GM21367 (cell line): Measurements from ENCODE around the gene CAGE1.
A peak's percentile ranks its signal among the peaks of the same experiment; 100 is the strongest.

Experiments
- ATAC-seq: cut with Tn5 transposase; IDR thresholded peaks from one replicate; pipeline ENCODE4 v1.9.1; 2021; ENCODE audit not compliant: unreplicated experiment

Gene CAGE1

GRCh38 chr6:7312616-7313504 is 76.7 kb downstream of the CAGE1 start, which contains the start of gene SSR1:
TSS of gene SSR1 (minus strand) at chr6:7313199. CDS start at chr6:7313120, 79 bp downstream.
- ATAC-seq: peak; percentile 93

GRCh38 chr6:7311917-7312615 is 77.5 kb downstream of the CAGE1 start:
- no peak for ATAC-seq

GRCh38 chr6:7311176-7311575 is 78.4 kb downstream of the CAGE1 start:
- ATAC-seq: no peak

- no peak for ATAC-seq
Observed at GRCh38 chr6:7309050-7309449, 80.5 kb downstream of the CAGE1 start.

GRCh38 chr6:7307533-7307932 is 82.0 kb downstream of the CAGE1 start:
- no peak for ATAC-seq

- no peak for ATAC-seq
Observed at GRCh38 chr6:7304821-7305220, 84.7 kb downstream of the CAGE1 start.

GRCh38 chr6:7301702-7302101 is 87.8 kb downstream of the CAGE1 start:
- ATAC-seq: no peak

GRCh38 chr6:7300926-7301325 is 88.6 kb downstream of the CAGE1 start:
- ATAC-seq: no peak

- no peak for ATAC-seq
Observed at GRCh38 chr6:7298113-7298512, 91.4 kb downstream of the CAGE1 start.

GRCh38 chr6:7296602-7297001 is 92.9 kb downstream of the CAGE1 start:
- no peak for ATAC-seq

- ATAC-seq: no peak
Observed at GRCh38 chr6:7295916-7296315, 93.6 kb downstream of the CAGE1 start.

GRCh38 chr6:7292596-7293255 is 96.8 kb downstream of the CAGE1 start:
- no peak for ATAC-seq

GRCh38 chr6:7290079-7290478 is 99.5 kb downstream of the CAGE1 start:
- no peak for ATAC-seq

- ATAC-seq: no peak
Observed at GRCh38 chr6:7285416-7285815, 104.1 kb downstream of the CAGE1 start.

- ATAC-seq: no peak
Observed at GRCh38 chr6:7283676-7284075, 105.9 kb downstream of the CAGE1 start.

GRCh38 chr6:7282097-7282906 is 107.2 kb downstream of the CAGE1 start:
- no peak for ATAC-seq
